HCT116 (cell line): ENCODE results near the gene MRGPRX2. TPM values are rescaled to one million over a fixed set of nuclear protein-coding genes. Genes with fewer than 3 reads are reported as not detected.

ENCODE experiments used
- ATAC-seq: fragments of 200-7000 bp; cut with Tn5 transposase; 2 replicates; pipeline ENCODE4 v1.9.1; 2020; ENCODE audit warnings: mild to moderate bottlenecking, moderate library complexity
- BruUV-seq: library from RNA; stranded (reverse); fragments of 400-500 nt; replicated peaks from 2 replicates; lab custom pipeline; 2021; lab: Mats Ljungman, UMichigan
- CTCF ChIA-PET: fragments of 300-600 bp; sonication (Branson Sonifier 250); formaldehyde crosslinking; loops from one replicate; lab custom pipeline; 2021; ENCODE audit warnings: antibody characterized with exemption; lab: Charles Lee
- POLR2A ChIA-PET: fragments of 300-600, 350-600 bp; sonication (Branson Sonifier 250); formaldehyde crosslinking; loops from one replicate; lab custom pipeline; 2021; ENCODE audit warnings: antibody characterized with exemption; lab: Charles Lee
- RAD21 ChIA-PET, 2 experiments: fragments of 300-600 bp; sonication (Branson Sonifier 250); formaldehyde crosslinking; loops; one replicate each; lab custom pipeline; 2023; ENCODE audit warnings: low total read pairs in 2 of 2; ENCODE audit not compliant: uncharacterized antibody in 2 of 2, unreplicated experiment in 2 of 2, low non-redundant PET in 1 of 2; lab: Charles Lee
- DNase-seq: peaks from one replicate; pipeline ENCODE4 v3.0.0-alpha.2; 2010; ENCODE audit warnings: low read depth, low spot score
- H2AFZ ChIP-seq: fragments of 200-600 bp; shearing (Covaris generic), sonication (generic); 2 replicates; pipeline ENCODE4 v1.6.1; 2017; ENCODE audit warnings: low read depth, mixed run types, mixed read lengths, antibody characterized with exemption, low read length; ENCODE audit not compliant: poor library complexity, severe bottlenecking
- H3K27ac ChIP-seq: 2 replicates; pipeline ENCODE4 v1.5.1; 2012; ENCODE audit warnings: low read depth, low read length
- H3K27me3 ChIP-seq: fragments of 200-600 bp; sonication (generic); 2 replicates; pipeline ENCODE4 v1.6.1; 2016; ENCODE audit warnings: mixed run types, low read length, mixed read lengths; ENCODE audit not compliant: insufficient read depth
- H3K36me3 ChIP-seq, 2 experiments: fragments of 200-500 bp in 1 of 2; fragments of 200-600 bp in 1 of 2; sonication (Bioruptor generic) in 1 of 2; sonication (generic) in 1 of 2; 2 replicates each; pipeline versions ENCODE4 v1.5.1 to v1.6.1; 2014 to 2016; ENCODE audit warnings: low read length in 2 of 2, inconsistent platforms in 1 of 2, mixed read lengths in 1 of 2, mixed run types in 1 of 2; ENCODE audit not compliant: insufficient read depth in 2 of 2, control insufficient read depth in 1 of 2
- H3K4me1 ChIP-seq, 2 experiments: fragments of 200-600 bp in 1 of 2; sonication (generic) in 1 of 2; 2 replicates each; pipeline versions ENCODE4 v1.5.1 to v1.6.1; 2012 to 2017; ENCODE audit warnings: low read length in 2 of 2, inconsistent platforms in 1 of 2, mild to moderate bottlenecking in 1 of 2, mixed read lengths in 1 of 2, mixed run types in 1 of 2, moderate library complexity in 1 of 2; ENCODE audit not compliant: insufficient read depth in 2 of 2, control insufficient read depth in 1 of 2
- H3K4me2 ChIP-seq: fragments of 200-600 bp; sonication (generic); 2 replicates; pipeline ENCODE4 v1.6.1; 2017; ENCODE audit warnings: mixed run types, low read length, mixed read lengths
- H3K4me3 ChIP-seq, 2 experiments: fragments of 200-600 bp in 1 of 2; sonication (generic) in 1 of 2; replicated peaks in 1 of 2; 2 replicates each; pipeline ENCODE4 v1.5.1; 2011 to 2016; ENCODE audit warnings: low read length in 2 of 2, control low read depth in 1 of 2, low read depth in 1 of 2, mild to moderate bottlenecking in 1 of 2, mixed read lengths in 1 of 2, mixed run types in 1 of 2
- H3K79me2 ChIP-seq: fragments of 200-600 bp; sonication (generic); 2 replicates; pipeline ENCODE4 v1.6.1; 2017; ENCODE audit warnings: mild to moderate bottlenecking, mixed run types, low read length, moderate library complexity, mixed read lengths; ENCODE audit not compliant: insufficient read depth
- H3K9ac ChIP-seq: fragments of 200-600 bp; sonication (generic); 2 replicates; pipeline ENCODE4 v1.6.1; 2016; ENCODE audit warnings: low read length, mixed read lengths
- H3K9me2 ChIP-seq: fragments of 200-600 bp; sonication (generic), shearing (Covaris generic); 2 replicates; pipeline ENCODE4 v1.6.1; 2017; ENCODE audit warnings: mixed run types, mild to moderate bottlenecking, moderate library complexity; ENCODE audit not compliant: insufficient read depth
- H3K9me3 ChIP-seq, 2 experiments: fragments of 200-500 bp in 1 of 2; fragments of 200-600 bp in 1 of 2; sonication (Bioruptor generic) in 1 of 2; sonication (generic) in 1 of 2; 2 replicates each; pipeline ENCODE4 v1.6.1; 2014 to 2017; ENCODE audit warnings: low read length in 2 of 2, mixed read lengths in 2 of 2, inconsistent platforms in 1 of 2, low read depth in 1 of 2, mild to moderate bottlenecking in 1 of 2, mixed run types in 1 of 2, moderate library complexity in 1 of 2; ENCODE audit not compliant: control insufficient read depth in 1 of 2, insufficient read depth in 1 of 2
- H4K20me1 ChIP-seq: fragments of 200-600 bp; sonication (generic), shearing (Covaris generic); 2 replicates; pipeline ENCODE4 v1.6.1; 2017; ENCODE audit warnings: mixed run types, mild to moderate bottlenecking, moderate library complexity; ENCODE audit not compliant: insufficient read depth
- CEBPB ChIP-seq: IDR thresholded peaks from 2 replicates; pipeline ENCODE4 v1.6.1; 2012; ENCODE audit warnings: low read depth
- CTCF ChIP-seq, 3 experiments: fragments of 200-600 bp in 1 of 3; sonication (generic) in 1 of 3; IDR thresholded peaks in 2 of 3; conservative IDR thresholded peaks in 1 of 3; 2 replicates each; pipeline ENCODE4 v1.5.1; 2012 to 2017; ENCODE audit warnings: low read depth in 2 of 3, low read length in 2 of 3, antibody characterized with exemption in 1 of 3, borderline replicate concordance in 1 of 3, control low read depth in 1 of 3, mild to moderate bottlenecking in 1 of 3, mixed read lengths in 1 of 3, mixed run types in 1 of 3, moderate library complexity in 1 of 3; ENCODE audit not compliant: insufficient read depth in 1 of 3
- FOSL1 ChIP-seq: IDR thresholded peaks from 2 replicates; pipeline ENCODE4 v1.6.1; 2012; ENCODE audit warnings: low read depth
- SIN3A ChIP-seq: IDR thresholded peaks from 2 replicates; pipeline ENCODE4 v1.6.1; 2012; ENCODE audit warnings: low read depth
- SP1 ChIP-seq: IDR thresholded peaks from 2 replicates; pipeline ENCODE4 v1.6.1; 2012; ENCODE audit warnings: low read depth
- ZFX ChIP-seq: fragments of 450-650 bp; IDR thresholded peaks from 2 replicates; pipeline ENCODE4 v1.6.1; 2017
- intact Hi-C: fragments of 100-400 bp; cut with micrococcal nuclease; formaldehyde crosslinking; loops from 2 replicates; pipeline ENCODE4 v1.10.0; 2022
- total RNA-seq: library from RNA; stranded (reverse); gene quantifications from one replicate; pipeline ENCODE4 v1.2.1, GENCODE V29; 2021; ENCODE audit not compliant: unreplicated experiment

Gene MRGPRX2
- total RNA-seq, 1 experiment from 2014 or later = not detected

- no peak for TF ChIP-seq SP1
- no peak for TF ChIP-seq CTCF (IDR thresholded peaks at IDR 0.05 in 2 of 3, conservative IDR thresholded peaks at IDR 0.05 in 1 of 3; ENCODE audit: borderline replicate concordance in 1 of 3, insufficient read depth in 1 of 3, low read depth in 2 of 3, low read length in 2 of 3)
- no peak for TF ChIP-seq FOSL1
- TF ChIP-seq CEBPB = no peak
- TF ChIP-seq SIN3A = no peak
- no peak for TF ChIP-seq ZFX
- TF ChIP-seq, all 23 proteins: peak for 0
- intact Hi-C loops = loop anchor here (2.0 to 10.0 kb wide), 4 partner anchors 41 to 1259 kb away; partner anchors contain the start of genes E2F8 and ZDHHC13
- no peaks in the 10 kb centered on the region for H3K9me2 ChIP-seq
These were observed 15.1 kb upstream of the MRGPRX2 start for GRCh38 chr11:19075636-19076035.

More at GRCh38 chr11:19075636-19076035, 15.1 kb upstream of the MRGPRX2 start:
- DNase-seq = no peak
- Histone ChIP-seq H3K9ac (no peak overlapping the region), H3K4me2 (no peak overlapping the region), H3K36me3 (no peaks in the 10 kb centered on the region), H3K27ac (no peak overlapping the region), H4K20me1 (no peaks in the 10 kb centered on the region), H3K27me3 (no peaks in the 10 kb centered on the region), H2AFZ (no peak overlapping the region), H3K79me2 (no peaks in the 10 kb centered on the region), H3K4me3 (no peak overlapping the region), H3K9me3 (no peaks in the 10 kb centered on the region), H3K4me1 (peaks cover 6 to 25% of the 10 kb centered on the region in 2 experiments; a peak in 3 of 4 replicates)
- ChIA-PET CTCF (interaction anchor here (1.1 to 2.3 kb wide), 3 partner anchors 14 to 180 kb away, joined by 4 to 10 read pairs (median 7); partner anchors contain the start of gene MRGPRX2), RAD21 (no interaction called here), POLR2A (no interaction called here)
- BruUV-seq = no TSS peak
- no peak for ATAC-seq
